T-helper 2 cell treated with Interferon-gamma antibody and Interleukin-4, amounts not matched to agents 5 μg/mL and 100 μg/mL, for 36 hours (primary cell): ENCODE data around the gene MYRFL.
"Not testable (repeated sequence)": the region's sequence is repeated elsewhere in the genome, so short reads cannot be mapped to it uniquely, and the experiment has no call there.

Experiments used
- DNase-seq: peaks from one replicate; pipeline ENCODE4 v3.0.0; 2021; ENCODE audit warnings: low spot score
- H3K27ac Mint-ChIP-seq: one replicate; pipeline ENCODE4 v1.8.0; 2021; ENCODE audit warnings: mild to moderate bottlenecking, mixed read lengths
- H3K27me3 Mint-ChIP-seq: one replicate; pipeline ENCODE4 v1.8.0; 2021; ENCODE audit warnings: low read depth, mixed read lengths
- H3K36me3 Mint-ChIP-seq: one replicate; pipeline ENCODE4 v1.8.0; 2021; ENCODE audit warnings: low read depth, mixed read lengths
- H3K4me1 Mint-ChIP-seq: one replicate; pipeline ENCODE4 v1.8.0; 2021; ENCODE audit warnings: low read depth, mixed read lengths
- H3K4me3 Mint-ChIP-seq: one replicate; pipeline ENCODE4 v1.8.0; 2022; ENCODE audit warnings: mild to moderate bottlenecking, moderate library complexity, mixed read lengths
- H3K9me3 Mint-ChIP-seq: one replicate; pipeline ENCODE4 v1.8.0; 2021; ENCODE audit warnings: mixed read lengths

MYRFL gene

GRCh38 chr12:69824966-69825560 lies at the start of gene MYRFL:
TSS of gene MYRFL (plus strand) at chr12:69825227. CDS start at chr12:69825518, 291 bp downstream.
- no peaks in the 10 kb centered on the region for H3K36me3 Mint-ChIP-seq
- no peak within 1 kb of the TSS for H3K27ac Mint-ChIP-seq
- H3K27me3 Mint-ChIP-seq, result peaks cover 2% of the 10 kb centered on the region
- no peaks in the 10 kb centered on the region for H3K4me1 Mint-ChIP-seq
- no peak for DNase-seq
- no peaks in the 10 kb centered on the region for H3K9me3 Mint-ChIP-seq
- H3K4me3 Mint-ChIP-seq, result no peak within 1 kb of the TSS

- peaks cover 11% of the 10 kb centered on the region for H3K36me3 Mint-ChIP-seq
- H3K9me3 Mint-ChIP-seq, result peaks cover 5% of the 10 kb centered on the region
- no peaks in the 10 kb centered on the region for H3K27me3 Mint-ChIP-seq
- DNase-seq, result no peak
- no peak overlapping the region for H3K27ac Mint-ChIP-seq
- no peaks in the 10 kb centered on the region for H3K4me1 Mint-ChIP-seq
- no peak overlapping the region for H3K4me3 Mint-ChIP-seq
Observed at GRCh38 chr12:69779928-69780327, 45.1 kb upstream of the MYRFL start.

- DNase-seq, result no peak
- Mint-ChIP-seq H3K36me3 (peaks cover 19% of the 10 kb centered on the region), H3K9me3 (peaks cover 5% of the 10 kb centered on the region), H3K27me3 (no peaks in the 10 kb centered on the region), H3K27ac (no peak overlapping the region), H3K4me1 (no peaks in the 10 kb centered on the region), H3K4me3 (no peak overlapping the region)
Observed at GRCh38 chr12:69783365-69783764, 41.7 kb upstream of the MYRFL start.

- no peak overlapping the region for H3K27ac Mint-ChIP-seq
- peaks cover 19% of the 10 kb centered on the region for H3K36me3 Mint-ChIP-seq
- peaks cover 36% of the 10 kb centered on the region for H3K9me3 Mint-ChIP-seq
- no peak for DNase-seq
- no peaks in the 10 kb centered on the region for H3K4me1 Mint-ChIP-seq
- H3K27me3 Mint-ChIP-seq, result no peaks in the 10 kb centered on the region
- no peak overlapping the region for H3K4me3 Mint-ChIP-seq
Observed at GRCh38 chr12:69789351-69789750, 35.7 kb upstream of the MYRFL start.

- H3K27ac Mint-ChIP-seq, result no peak overlapping the region
- H3K4me1 Mint-ChIP-seq, result no peaks in the 10 kb centered on the region
- H3K27me3 Mint-ChIP-seq, result no peaks in the 10 kb centered on the region
- peaks cover 30% of the 10 kb centered on the region for H3K36me3 Mint-ChIP-seq
- no peak for DNase-seq
- peaks cover 36% of the 10 kb centered on the region for H3K9me3 Mint-ChIP-seq
- H3K4me3 Mint-ChIP-seq, result no peak overlapping the region
Observed at GRCh38 chr12:69792533-69792932, 32.5 kb upstream of the MYRFL start.

- Mint-ChIP-seq H3K36me3 (peaks cover 37% of the 10 kb centered on the region), H3K9me3 (peaks cover 30% of the 10 kb centered on the region)
- H3K27me3 Mint-ChIP-seq, H3K27ac Mint-ChIP-seq, DNase-seq, H3K4me1 Mint-ChIP-seq, H3K4me3 Mint-ChIP-seq: not testable (repeated sequence)
Observed at GRCh38 chr12:69807101-69807897, 17.7 kb upstream of the MYRFL start.

- peaks cover 25% of the 10 kb centered on the region for H3K36me3 Mint-ChIP-seq
- no peak overlapping the region for H3K4me3 Mint-ChIP-seq
- H3K9me3 Mint-ChIP-seq, result peaks cover 22% of the 10 kb centered on the region
- H3K27ac Mint-ChIP-seq, result no peak overlapping the region
- H3K4me1 Mint-ChIP-seq, result peaks cover 1% of the 10 kb centered on the region
- DNase-seq, result no peak
- no peaks in the 10 kb centered on the region for H3K27me3 Mint-ChIP-seq
Observed at GRCh38 chr12:69810870-69811498, 14.0 kb upstream of the MYRFL start.

GRCh38 chr12:69816082-69816481 lies 8.9 kb upstream of the MYRFL start:
- H3K9me3 Mint-ChIP-seq, result peaks cover under 1% of the 10 kb centered on the region
- DNase-seq, result no peak
- H3K36me3 Mint-ChIP-seq, result peaks cover 3% of the 10 kb centered on the region
- H3K27me3 Mint-ChIP-seq, result no peaks in the 10 kb centered on the region
- no peak overlapping the region for H3K27ac Mint-ChIP-seq
- H3K4me1 Mint-ChIP-seq, result peaks cover 3% of the 10 kb centered on the region
- H3K4me3 Mint-ChIP-seq, result no peak overlapping the region

- no peak overlapping the region for H3K4me3 Mint-ChIP-seq
- peaks cover under 1% of the 10 kb centered on the region for H3K4me1 Mint-ChIP-seq
- no peaks in the 10 kb centered on the region for H3K9me3 Mint-ChIP-seq
- no peaks in the 10 kb centered on the region for H3K36me3 Mint-ChIP-seq
- DNase-seq, result no peak
- no peaks in the 10 kb centered on the region for H3K27me3 Mint-ChIP-seq
- no peak overlapping the region for H3K27ac Mint-ChIP-seq
Observed at GRCh38 chr12:69821032-69821455, 4.0 kb upstream of the MYRFL start.

GRCh38 chr12:69821456-69822159 lies 3.4 kb upstream of the MYRFL start:
- DNase-seq, result no peak
- Mint-ChIP-seq H3K27me3 (no peaks in the 10 kb centered on the region), H3K36me3 (no peaks in the 10 kb centered on the region), H3K27ac (no peak overlapping the region), H3K9me3 (no peaks in the 10 kb centered on the region), H3K4me1 (no peaks in the 10 kb centered on the region), H3K4me3 (no peak overlapping the region)

GRCh38 chr12:69822201-69822860 lies 2.7 kb upstream of the MYRFL start:
- Mint-ChIP-seq H3K9me3 (no peaks in the 10 kb centered on the region), H3K27me3 (no peaks in the 10 kb centered on the region), H3K4me1 (no peaks in the 10 kb centered on the region), H3K36me3 (no peaks in the 10 kb centered on the region), H3K4me3 (no peak overlapping the region), H3K27ac (peak overlapping the region; percentile 24)
- no peak for DNase-seq

GRCh38 chr12:69824028-69824427 lies 999 bp upstream of the MYRFL start:
- H3K27ac Mint-ChIP-seq, result no peak overlapping the region
- H3K9me3 Mint-ChIP-seq, result no peaks in the 10 kb centered on the region
- H3K4me3 Mint-ChIP-seq, result no peak overlapping the region
- no peaks in the 10 kb centered on the region for H3K36me3 Mint-ChIP-seq
- no peaks in the 10 kb centered on the region for H3K4me1 Mint-ChIP-seq
- no peak for DNase-seq
- peaks cover 2% of the 10 kb centered on the region for H3K27me3 Mint-ChIP-seq

- no peaks in the 10 kb centered on the region for H3K36me3 Mint-ChIP-seq
- DNase-seq, result no peak
- no peaks in the 10 kb centered on the region for H3K4me1 Mint-ChIP-seq
- no peak overlapping the region for H3K27ac Mint-ChIP-seq
- peaks cover 7% of the 10 kb centered on the region for H3K27me3 Mint-ChIP-seq
- H3K9me3 Mint-ChIP-seq, result no peaks in the 10 kb centered on the region
- no peak overlapping the region for H3K4me3 Mint-ChIP-seq
Observed at GRCh38 chr12:69828897-69829296, 3.9 kb downstream of the MYRFL start.
